ENCODE measurements around the gene VSIG8.

VSIG8 gene

GRCh38 chr1:159828176-159828575 is 34.3 kb downstream of the VSIG8 start:
- no peak for DNase-seq

GRCh38 chr1:159827549-159827948 is 34.9 kb downstream of the VSIG8 start:
- DNase-seq, result no peak

- no peak for DNase-seq
Measured at GRCh38 chr1:159827102-159827490, 35.4 kb downstream of the VSIG8 start.

- DNase-seq, result peak; percentile 23
Measured at GRCh38 chr1:159826441-159827101, 35.9 kb downstream of the VSIG8 start, which contains the start of gene SLAMF8. Gene SLAMF8 (plus strand): TSS chr1:159826873. CDS start chr1:159826899, 26 bp downstream.

- DNase-seq, result no peak
Measured at GRCh38 chr1:159825564-159825963, 36.9 kb downstream of the VSIG8 start.

GRCh38 chr1:159823406-159823805 is 39.1 kb downstream of the VSIG8 start:
- DNase-seq, result no peak

- DNase-seq, result no peak
Measured at GRCh38 chr1:159821171-159821867, 41.1 kb downstream of the VSIG8 start.

GRCh38 chr1:159817276-159818041 is 45.0 kb downstream of the VSIG8 start:
- peak; percentile 53 for DNase-seq

GRCh38 chr1:159815926-159816325 is 46.5 kb downstream of the VSIG8 start:
- no peak for DNase-seq

- DNase-seq, result peak; percentile 28
Measured at GRCh38 chr1:159804924-159805323, 57.5 kb downstream of the VSIG8 start.

All from fibroblast of skin of right quadriceps (primary cell).